H9 (cell line): ENCODE measurements around the gene KANK4. TPM values are rescaled to one million over a fixed set of nuclear protein-coding genes. Genes with fewer than 3 reads are reported as not detected.

Source experiments
- DNase-seq: peaks from one replicate; pipeline ENCODE4 v3.0.0-alpha.2; 2017
- H2AFZ ChIP-seq: one replicate; pipeline ENCODE4 v1.6.1; 2013; ENCODE audit warnings: mild to moderate bottlenecking, low read length, control low read depth, moderate library complexity
- H2AK5ac ChIP-seq: 2 replicates; pipeline ENCODE4 v1.6.1; 2013; ENCODE audit warnings: low read length, control low read depth, mixed read lengths; ENCODE audit not compliant: insufficient read length
- H2BK120ac ChIP-seq: one replicate; pipeline ENCODE4 v1.6.1; 2013; ENCODE audit warnings: low read depth, mild to moderate bottlenecking, low read length, control low read depth, inconsistent platforms; ENCODE audit not compliant: poor library complexity, severe bottlenecking
- H2BK12ac ChIP-seq: 2 replicates; pipeline ENCODE4 v1.6.1; 2013; ENCODE audit warnings: low read length, control low read depth, mixed read lengths, low read depth; ENCODE audit not compliant: insufficient read length
- H2BK15ac ChIP-seq: 2 replicates; pipeline ENCODE4 v1.6.1; 2013; ENCODE audit warnings: low read depth, low read length, control low read depth
- H2BK20ac ChIP-seq: one replicate; pipeline ENCODE4 v1.6.1; 2013; ENCODE audit warnings: low read depth, mild to moderate bottlenecking, low read length, control low read depth, inconsistent platforms; ENCODE audit not compliant: poor library complexity, severe bottlenecking
- H2BK5ac ChIP-seq: 2 replicates; pipeline ENCODE4 v1.6.1; 2013; ENCODE audit warnings: low read length, control low read depth, mixed read lengths; ENCODE audit not compliant: insufficient read length
- H3K14ac ChIP-seq: 2 replicates; pipeline ENCODE4 v1.6.1; 2013; ENCODE audit warnings: low read length, control low read depth; ENCODE audit not compliant: insufficient read depth
- H3K18ac ChIP-seq: 2 replicates; pipeline ENCODE4 v1.6.1; 2013; ENCODE audit warnings: low read depth, mild to moderate bottlenecking, mixed read lengths, low read length, control low read depth; ENCODE audit not compliant: insufficient read length
- H3K23ac ChIP-seq: 2 replicates; pipeline ENCODE4 v1.6.1; 2013; ENCODE audit warnings: low read length, control low read depth, mixed read lengths, low read depth; ENCODE audit not compliant: insufficient read length
- H3K23me2 ChIP-seq: 2 replicates; pipeline ENCODE4 v1.6.1; 2013; ENCODE audit warnings: low read depth, mild to moderate bottlenecking, mixed read lengths, low read length, control low read depth; ENCODE audit not compliant: insufficient read length, poor library complexity, severe bottlenecking
- H3K27ac ChIP-seq: 2 replicates; pipeline ENCODE4 v1.5.1; 2013; ENCODE audit warnings: low read length, control low read depth, mixed read lengths, low read depth; ENCODE audit not compliant: insufficient read length
- H3K27me3 ChIP-seq: 2 replicates; pipeline ENCODE4 v1.6.1; 2013; ENCODE audit warnings: low read length, control low read depth, inconsistent platforms; ENCODE audit not compliant: insufficient read depth
- H3K4ac ChIP-seq: 2 replicates; pipeline ENCODE4 v1.6.1; 2013; ENCODE audit warnings: low read depth, mild to moderate bottlenecking, control low read depth, inconsistent platforms, low read length, moderate library complexity
- H3K4me1 ChIP-seq: 2 replicates; pipeline ENCODE4 v1.6.1; 2013; ENCODE audit warnings: low read length, control low read depth, inconsistent platforms; ENCODE audit not compliant: insufficient read depth
- H3K4me2 ChIP-seq: 2 replicates; pipeline ENCODE4 v1.6.1; 2013; ENCODE audit warnings: low read length, control low read depth, mixed read lengths; ENCODE audit not compliant: insufficient read length, insufficient read depth
- H3K56ac ChIP-seq: 2 replicates; pipeline ENCODE4 v1.6.1; 2013; ENCODE audit warnings: low read depth, mild to moderate bottlenecking, mixed read lengths, low read length, control low read depth; ENCODE audit not compliant: insufficient read length
- H3K79me1 ChIP-seq: 2 replicates; pipeline ENCODE4 v1.6.1; 2013; ENCODE audit warnings: low read depth, mild to moderate bottlenecking, moderate library complexity, low read length, control low read depth, inconsistent platforms; ENCODE audit not compliant: insufficient read depth, poor library complexity, severe bottlenecking
- H3K79me2 ChIP-seq: 2 replicates; pipeline ENCODE4 v1.6.1; 2013; ENCODE audit warnings: low read length, control low read depth, inconsistent platforms; ENCODE audit not compliant: insufficient read depth
- H3K9ac ChIP-seq: 2 replicates; pipeline ENCODE4 v1.6.1; 2013; ENCODE audit warnings: low read length, control low read depth, mixed read lengths; ENCODE audit not compliant: insufficient read length; ENCODE audit errors: extremely low read depth
- H3K9me3 ChIP-seq: one replicate; pipeline ENCODE4 v1.6.1; 2013; ENCODE audit warnings: low read depth, low read length, inconsistent platforms; ENCODE audit not compliant: control insufficient read depth
- H3T11ph ChIP-seq: one replicate; pipeline ENCODE4 v1.6.1; 2013; ENCODE audit warnings: mild to moderate bottlenecking, low read length, control low read depth, inconsistent platforms
- H4K20me1 ChIP-seq: one replicate; pipeline ENCODE4 v1.6.1; 2013; ENCODE audit not compliant: control insufficient read depth, insufficient read length, insufficient read depth
- H4K5ac ChIP-seq: 2 replicates; pipeline ENCODE4 v1.6.1; 2013; ENCODE audit warnings: low read depth, mild to moderate bottlenecking, mixed read lengths, low read length, control low read depth; ENCODE audit not compliant: insufficient read length
- H4K8ac ChIP-seq: replicated peaks from 2 replicates; pipeline ENCODE4 v1.6.1; 2013; ENCODE audit warnings: low read length, control low read depth, mixed read lengths, low read depth; ENCODE audit not compliant: insufficient read length
- H4K91ac ChIP-seq: 2 replicates; pipeline ENCODE4 v1.6.1; 2013; ENCODE audit warnings: low read depth, mild to moderate bottlenecking, moderate library complexity, mixed read lengths, low read length, control low read depth; ENCODE audit not compliant: insufficient read length
- H3K27ac Mint-ChIP-seq, 3 experiments: 2 replicates in 2 of 3; 3 replicates in 1 of 3; pipeline ENCODE4 v1.8.0; 2020 to 2021; ENCODE audit warnings: mixed read lengths in 3 of 3, mild to moderate bottlenecking in 1 of 3, moderate library complexity in 1 of 3
- H3K27me3 Mint-ChIP-seq: 2 replicates; pipeline ENCODE4 v1.8.0; 2021; ENCODE audit warnings: low read depth, mild to moderate bottlenecking, moderate library complexity, mixed read lengths
- H3K36me3 Mint-ChIP-seq, 3 experiments: 2 replicates in 2 of 3; 3 replicates in 1 of 3; pipeline ENCODE4 v1.8.0; 2020 to 2021; ENCODE audit warnings: low read depth in 3 of 3, mixed read lengths in 3 of 3; ENCODE audit not compliant: insufficient read depth in 1 of 3
- H3K4me1 Mint-ChIP-seq, 2 experiments: 2 replicates each; pipeline ENCODE4 v1.8.0; 2020; ENCODE audit warnings: mixed read lengths in 2 of 2
- H3K4me3 Mint-ChIP-seq, 2 experiments: 2 replicates in 1 of 2; 3 replicates in 1 of 2; pipeline ENCODE4 v1.8.0; 2020 to 2021; ENCODE audit warnings: mild to moderate bottlenecking in 2 of 2, mixed read lengths in 2 of 2, moderate library complexity in 1 of 2
- H3K9me3 Mint-ChIP-seq, 2 experiments: 2 replicates in 1 of 2; 3 replicates in 1 of 2; pipeline ENCODE4 v1.8.0; 2020; ENCODE audit warnings: mild to moderate bottlenecking in 2 of 2, mixed read lengths in 2 of 2, moderate library complexity in 1 of 2
- WGBS: extraction: QIAGEN DNeasy Blood & Tissue Kit; methylation state at CpG from one replicate; pipeline ENCODE4 v1.1.7; 2013; ENCODE audit warnings: missing lambda C conversion rate, low lambda C conversion rate, mixed read lengths; ENCODE audit not compliant: insufficient read length; ENCODE audit errors: extremely low coverage; 5-methylcytosine and 5-hydroxymethylcytosine counted together
- total RNA-seq: library from RNA; stranded (reverse); gene quantifications from 2 replicates; pipeline ENCODE4 v1.2.1, GENCODE V29; 2021
- TF ChIP-seq, protein P1 (sequence below): fragments of 200-600 bp; sonication (generic); conservative IDR thresholded peaks from 3 replicates; pipeline ENCODE4 v1.8.0; 2021; ENCODE audit warnings: antibody characterized with exemption, mild to moderate bottlenecking

Gene KANK4
- total RNA-seq, 1 experiment from 2014 or later = 0.15 TPM

DNA sequence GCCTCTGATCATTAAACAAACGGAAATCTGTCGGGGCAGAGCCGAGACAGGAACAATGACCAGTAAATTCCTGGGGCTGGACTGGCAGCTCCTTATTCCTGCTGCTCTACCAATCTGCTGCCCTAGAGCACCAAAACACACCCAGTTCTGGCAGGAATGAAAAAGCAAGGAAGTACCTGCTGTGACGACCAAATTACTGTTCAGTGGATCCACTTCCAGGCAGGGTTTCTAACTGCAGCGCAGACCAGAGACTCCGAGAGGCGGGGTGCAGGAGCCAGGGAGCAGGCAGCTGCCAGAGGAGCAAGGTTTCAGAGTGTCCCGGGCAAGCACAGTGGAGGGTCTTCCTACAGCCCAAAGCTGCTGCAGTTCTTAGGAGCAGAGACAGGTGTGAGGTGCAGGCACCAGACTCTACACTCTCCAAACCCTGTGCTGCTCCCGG lies 32.4 kb downstream of the KANK4 start:
- no CpG with 5 or more reads among the region's 9 CpGs for WGBS
- H3K4me1 Mint-ChIP-seq = peaks cover 32 to 42% of the 10 kb centered on the region in 2 experiments
- Histone ChIP-seq H2BK20ac (no peak overlapping the region), H3K4ac (no peak overlapping the region), H3T11ph (no peak overlapping the region), H2BK5ac (no peak overlapping the region), H2AFZ (no peak overlapping the region), H4K91ac (no peak overlapping the region), H3K4me1 (peaks cover 10% of the 10 kb centered on the region; the same call in 1 of the 2 replicates), H3K9me3 (no peaks in the 10 kb centered on the region), H3K56ac (no peak overlapping the region), H3K23ac (no peak overlapping the region), H3K79me2 (no peaks in the 10 kb centered on the region), H3K27me3 (peaks cover 32% of the 10 kb centered on the region; the same call in 1 of the 2 replicates), H2BK12ac (no peak overlapping the region), H3K79me1 (no peaks in the 10 kb centered on the region), H3K18ac (no peak overlapping the region), H2BK15ac (no peak overlapping the region), H2AK5ac (no peak overlapping the region), H3K27ac (no peak overlapping the region), H3K23me2 (no peaks in the 10 kb centered on the region), H4K8ac (no peak overlapping the region), H3K9ac (no peak overlapping the region), H3K14ac (no peak overlapping the region), H4K20me1 (no peaks in the 10 kb centered on the region), H3K4me2 (peak overlapping the region; percentile 69), H2BK120ac (no peak overlapping the region), H4K5ac (no peak overlapping the region)
- H3K36me3 Mint-ChIP-seq = no peaks in the 10 kb centered on the region
- no peaks in the 10 kb centered on the region; a peak in 1 of 5 replicates for H3K9me3 Mint-ChIP-seq
- H3K27ac Mint-ChIP-seq = peak overlapping the region in 1 of 3 experiments; percentile 16; a peak in 1 of 7 replicates
- peak overlapping the region; percentile 10 to 77 for H3K4me3 Mint-ChIP-seq
- peak; percentile 72 for DNase-seq
- TF ChIP-seq, protein P1, sequence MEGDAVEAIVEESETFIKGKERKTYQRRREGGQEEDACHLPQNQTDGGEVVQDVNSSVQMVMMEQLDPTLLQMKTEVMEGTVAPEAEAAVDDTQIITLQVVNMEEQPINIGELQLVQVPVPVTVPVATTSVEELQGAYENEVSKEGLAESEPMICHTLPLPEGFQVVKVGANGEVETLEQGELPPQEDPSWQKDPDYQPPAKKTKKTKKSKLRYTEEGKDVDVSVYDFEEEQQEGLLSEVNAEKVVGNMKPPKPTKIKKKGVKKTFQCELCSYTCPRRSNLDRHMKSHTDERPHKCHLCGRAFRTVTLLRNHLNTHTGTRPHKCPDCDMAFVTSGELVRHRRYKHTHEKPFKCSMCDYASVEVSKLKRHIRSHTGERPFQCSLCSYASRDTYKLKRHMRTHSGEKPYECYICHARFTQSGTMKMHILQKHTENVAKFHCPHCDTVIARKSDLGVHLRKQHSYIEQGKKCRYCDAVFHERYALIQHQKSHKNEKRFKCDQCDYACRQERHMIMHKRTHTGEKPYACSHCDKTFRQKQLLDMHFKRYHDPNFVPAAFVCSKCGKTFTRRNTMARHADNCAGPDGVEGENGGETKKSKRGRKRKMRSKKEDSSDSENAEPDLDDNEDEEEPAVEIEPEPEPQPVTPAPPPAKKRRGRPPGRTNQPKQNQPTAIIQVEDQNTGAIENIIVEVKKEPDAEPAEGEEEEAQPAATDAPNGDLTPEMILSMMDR = no peak
- H3K27me3 Mint-ChIP-seq = peaks cover 94% of the 10 kb centered on the region
